Activated effector memory CD4-positive, alpha-beta T cell treated with Interleukin-2 at 50 U/mL for 16 hours (primary cell): ENCODE results near the gene BATF3.

ENCODE experiments used
- DNase-seq: peaks from one replicate; pipeline ENCODE4 v3.0.0-alpha.2; 2020

Gene BATF3

GRCh38 chr1:212702672-212703071 is 3.0 kb upstream of the BATF3 start:
- DNase-seq = no peak

- DNase-seq = no peak
These were observed 2.3 kb upstream of the BATF3 start for GRCh38 chr1:212701910-212702309.

DNA sequence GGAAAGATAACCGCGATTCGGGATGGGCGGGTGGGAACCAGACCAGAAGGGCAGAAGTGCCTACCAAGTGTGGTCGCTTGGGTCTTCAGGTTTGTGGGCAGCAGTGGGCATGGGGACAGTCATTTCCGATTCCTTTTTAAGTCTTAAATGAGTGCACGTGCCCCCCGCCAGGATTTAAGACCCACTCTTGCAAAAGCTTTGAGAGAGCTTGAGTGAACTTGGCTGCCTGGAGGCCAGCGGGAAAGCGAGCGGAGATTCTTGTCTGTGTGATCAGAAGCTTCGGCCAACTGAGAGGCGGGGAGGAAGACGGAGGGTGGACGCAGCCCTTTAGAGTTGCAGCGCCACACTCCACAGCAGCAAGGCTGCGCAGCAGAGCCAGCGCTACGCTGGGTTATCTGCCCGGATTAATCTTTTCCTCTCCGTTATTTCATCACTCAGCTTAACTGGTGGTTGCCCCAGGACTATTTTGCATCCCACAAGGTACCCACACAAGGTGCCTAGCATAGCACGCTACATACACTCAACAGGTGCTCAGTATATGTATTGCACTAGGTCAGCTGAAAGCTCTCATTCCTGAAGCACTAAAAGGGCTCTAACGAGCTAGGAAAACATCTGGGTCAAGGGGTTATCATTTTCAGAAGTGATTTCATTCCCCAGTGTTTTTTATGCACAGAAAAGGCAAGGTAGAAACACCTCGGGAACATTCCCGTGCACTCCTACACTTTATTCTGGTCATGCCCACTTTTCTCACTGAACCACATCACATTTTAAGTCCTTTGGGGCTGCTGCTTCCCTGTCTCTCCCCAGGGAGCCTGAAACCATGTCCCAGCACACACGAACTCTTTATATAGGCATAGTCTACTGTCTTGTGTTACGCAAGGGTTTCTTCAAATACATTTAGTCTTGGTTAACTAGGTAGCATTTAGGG is 1.5 kb upstream of the BATF3 start:
- peak; percentile 15 for DNase-seq

- DNase-seq = peak; percentile 19
These were observed 717 bp upstream of the BATF3 start for GRCh38 chr1:212700223-212700891.

DNA sequence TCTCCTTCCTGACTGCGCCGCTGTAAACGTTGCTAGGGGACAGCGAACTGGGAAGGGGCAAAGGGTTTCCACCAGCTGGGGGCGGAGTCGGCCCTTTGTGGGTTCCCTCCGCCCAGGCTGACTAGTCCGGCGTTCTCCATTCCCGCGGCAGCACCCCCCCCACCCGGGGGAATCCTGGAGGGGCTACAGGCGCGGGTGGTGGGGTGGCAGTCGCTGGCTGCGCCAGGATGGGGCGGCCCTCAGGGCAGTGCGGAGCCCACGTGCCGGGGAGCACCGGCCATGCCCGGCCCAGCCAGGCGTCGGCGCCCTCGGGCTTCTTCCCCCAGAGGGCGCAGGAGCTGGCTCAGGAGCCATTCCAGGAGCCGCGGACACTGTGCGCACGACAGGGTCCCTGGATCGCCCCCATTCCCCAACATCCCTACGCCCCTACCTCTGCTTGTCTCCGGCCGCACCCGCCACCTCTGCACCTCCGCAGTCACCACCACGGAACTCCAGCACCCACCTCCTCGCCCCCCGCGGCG is 476 bp downstream of the BATF3 start:
- peak; percentile 28 for DNase-seq

DNA sequence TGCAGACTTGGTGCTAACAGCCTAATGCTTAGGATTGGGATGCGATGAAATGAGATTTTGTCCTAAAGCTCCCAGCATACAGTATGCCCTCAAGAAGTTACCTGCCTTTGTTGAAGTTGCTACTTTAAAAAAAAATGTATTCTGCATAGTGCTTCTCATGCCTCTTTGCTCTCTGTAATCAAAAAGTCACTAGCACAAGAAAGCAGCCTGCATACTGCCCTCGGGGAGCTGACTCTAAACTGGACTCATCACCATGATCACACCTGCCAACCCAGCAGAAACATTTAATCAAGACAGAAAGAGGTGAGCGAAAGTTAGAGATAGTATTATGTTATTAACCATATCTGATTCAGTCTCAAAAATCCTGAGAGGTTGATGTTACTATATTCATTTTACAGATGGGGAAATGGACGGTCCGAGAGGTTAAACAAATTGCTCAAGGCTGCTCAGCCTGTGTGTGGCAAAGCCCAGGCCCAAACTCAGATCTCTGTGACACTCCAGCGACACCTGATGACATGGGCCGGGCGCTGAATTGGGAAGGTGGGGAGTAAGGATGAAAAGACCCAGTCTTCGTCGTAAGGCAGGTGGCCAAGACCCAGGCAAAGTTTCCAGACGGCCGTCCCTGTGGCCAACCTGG is 1.1 kb downstream of the BATF3 start:
- DNase-seq = no peak

GRCh38 chr1:212696721-212697331 is 2.8 kb downstream of the BATF3 start:
- no peak for DNase-seq

GRCh38 chr1:212692774-212693644 is 6.6 kb downstream of the BATF3 start:
- no peak for DNase-seq

- no peak for DNase-seq
These were observed 8.0 kb downstream of the BATF3 start for GRCh38 chr1:212691561-212692071.

GRCh38 chr1:212690816-212691403 is 8.7 kb downstream of the BATF3 start:
- no peak for DNase-seq

- no peak for DNase-seq
These were observed 9.7 kb downstream of the BATF3 start for GRCh38 chr1:212689758-212690529.

- DNase-seq = no peak
These were observed 10.4 kb downstream of the BATF3 start for GRCh38 chr1:212689196-212689725.

- no peak for DNase-seq
These were observed 11.1 kb downstream of the BATF3 start for GRCh38 chr1:212688341-212689047.

DNA sequence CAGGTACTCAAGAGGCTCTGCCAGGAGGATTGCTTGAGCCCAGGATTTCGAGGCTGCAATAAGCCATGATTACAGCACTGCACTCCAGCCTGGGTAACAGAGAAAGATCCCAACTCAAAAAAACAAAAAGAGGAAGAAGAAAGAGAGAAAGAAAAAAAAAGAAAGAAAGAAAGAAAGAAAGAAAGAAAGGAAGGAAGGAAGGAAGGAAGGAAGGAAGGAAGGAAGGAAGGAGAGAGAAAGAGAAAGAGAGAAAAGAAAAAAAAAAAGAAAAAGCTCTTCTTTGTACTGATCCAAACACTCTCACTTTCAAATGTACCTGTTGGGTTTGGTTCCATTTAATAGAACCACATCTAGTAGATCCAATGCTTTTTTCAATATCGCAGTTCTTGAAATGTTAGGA is 11.8 kb downstream of the BATF3 start:
- DNase-seq = no peak

- DNase-seq = no peak
These were observed 13.0 kb downstream of the BATF3 start for GRCh38 chr1:212686591-212686990.

DNA sequence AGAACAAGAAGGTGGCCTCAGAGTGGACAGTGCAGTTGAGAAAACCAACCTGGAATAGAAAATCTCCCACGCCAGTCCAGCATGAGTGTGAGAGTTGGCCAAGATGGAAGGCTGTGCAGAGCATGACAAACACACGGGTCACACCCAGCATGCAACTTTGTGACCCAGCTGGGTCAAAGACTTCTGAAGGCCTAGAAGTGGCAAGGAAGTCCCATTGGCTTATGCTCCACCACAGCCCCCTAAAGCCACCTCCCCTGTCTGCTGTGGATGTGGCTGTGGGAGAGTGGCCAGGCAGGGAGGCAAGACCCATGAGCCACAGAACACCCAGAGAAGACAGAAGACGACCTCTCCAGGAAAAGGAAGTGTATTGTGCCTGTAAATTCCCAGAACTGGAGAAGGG is 13.6 kb downstream of the BATF3 start:
- no peak for DNase-seq

DNA sequence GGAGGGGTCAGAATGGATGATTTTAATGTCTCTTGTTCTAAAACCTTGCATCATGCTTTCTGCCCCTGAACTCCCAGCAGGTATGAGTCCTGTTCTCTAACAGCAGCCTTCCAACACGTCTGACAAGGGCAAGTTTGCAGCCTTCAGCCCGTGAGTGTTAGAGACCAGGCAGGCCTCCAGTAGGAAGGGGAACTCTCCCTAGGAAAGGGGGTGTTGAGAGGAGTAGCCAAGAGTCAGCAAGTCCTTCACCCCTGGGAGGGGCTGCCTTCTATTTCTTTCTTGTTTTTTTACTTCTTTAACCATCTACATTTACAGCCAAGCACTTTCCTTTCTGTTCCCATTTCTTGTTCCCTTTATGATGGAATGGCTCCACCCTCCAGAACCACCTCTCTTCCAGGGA is 14.2 kb downstream of the BATF3 start:
- DNase-seq = no peak

- DNase-seq = no peak
These were observed 15.0 kb downstream of the BATF3 start for GRCh38 chr1:212684521-212685090.

DNA sequence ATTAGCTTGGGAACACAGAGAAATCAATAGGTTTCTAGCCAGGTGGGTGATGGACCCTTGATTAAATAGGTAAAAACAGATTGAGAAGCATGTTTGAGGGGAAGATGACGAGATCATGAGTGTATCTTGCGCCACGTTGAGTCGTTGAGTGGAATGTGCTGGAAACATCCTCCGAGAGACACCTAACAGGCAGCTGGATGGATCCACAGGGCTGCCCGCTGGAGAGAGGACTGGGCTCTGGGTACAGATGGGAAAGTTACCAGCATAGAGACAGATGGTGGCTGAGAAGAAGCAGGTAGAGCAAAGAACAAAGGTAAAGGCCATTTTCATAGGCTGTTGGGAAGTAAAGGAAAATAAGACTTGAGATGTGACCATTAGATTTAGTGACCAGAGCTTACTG is 15.6 kb downstream of the BATF3 start:
- no peak for DNase-seq
